Endodermal cell (in vitro differentiated cells): ENCODE data around the gene MUC20. TPM values are rescaled to one million over a fixed set of nuclear protein-coding genes. Genes with fewer than 3 reads are reported as not detected.
"Not testable (repeated sequence)": the region's sequence is repeated elsewhere in the genome, so short reads cannot be mapped to it uniquely, and the experiment has no call there.

ENCODE experiments used
- DNase-seq: peaks from one replicate; pipeline ENCODE4 v3.0.0-alpha.2; 2017
- H3K27ac ChIP-seq: 2 replicates; pipeline ENCODE4 v1.5.1; 2013; ENCODE audit warnings: mild to moderate bottlenecking, low read depth, low read length, moderate library complexity
- H3K27me3 ChIP-seq: 2 replicates; pipeline ENCODE4 v1.6.1; 2013; ENCODE audit warnings: mild to moderate bottlenecking, low read length, moderate library complexity; ENCODE audit not compliant: insufficient read depth, control insufficient read depth, poor library complexity, severe bottlenecking
- H3K36me3 ChIP-seq: 2 replicates; pipeline ENCODE4 v1.7.0; 2013; ENCODE audit warnings: mild to moderate bottlenecking, low read length, moderate library complexity; ENCODE audit not compliant: control insufficient read depth, insufficient read depth
- H3K4me1 ChIP-seq: one replicate; pipeline ENCODE4 v1.7.0; 2013; ENCODE audit warnings: low read length; ENCODE audit not compliant: control insufficient read depth, insufficient read depth
- H3K4me3 ChIP-seq: 2 replicates; pipeline ENCODE4 v1.5.1; 2013; ENCODE audit warnings: mild to moderate bottlenecking, low read length, moderate library complexity
- H3K9ac ChIP-seq: 2 replicates; pipeline ENCODE4 v1.6.1; 2013; ENCODE audit warnings: mild to moderate bottlenecking, low read length, moderate library complexity; ENCODE audit not compliant: poor library complexity, severe bottlenecking; ENCODE audit errors: extremely low read depth
- H3K9me3 ChIP-seq: 2 replicates; pipeline ENCODE4 v1.6.1; 2013; ENCODE audit warnings: mild to moderate bottlenecking, low read length, moderate library complexity; ENCODE audit not compliant: control insufficient read depth
- H3K27ac Mint-ChIP-seq: 2 replicates; pipeline ENCODE4 v1.8.0; 2020; ENCODE audit warnings: mixed read lengths
- H3K27me3 Mint-ChIP-seq: 2 replicates; pipeline ENCODE4 v1.8.0; 2021; ENCODE audit warnings: mild to moderate bottlenecking, mixed read lengths; ENCODE audit not compliant: insufficient read depth
- H3K36me3 Mint-ChIP-seq: 2 replicates; pipeline ENCODE4 v1.8.0; 2020; ENCODE audit warnings: low read depth, mixed read lengths
- H3K4me1 Mint-ChIP-seq: 2 replicates; pipeline ENCODE4 v1.8.0; 2020; ENCODE audit warnings: mixed read lengths
- H3K4me3 Mint-ChIP-seq: 2 replicates; pipeline ENCODE4 v1.8.0; 2020; ENCODE audit warnings: mild to moderate bottlenecking, moderate library complexity, mixed read lengths
- H3K9me3 Mint-ChIP-seq: 2 replicates; pipeline ENCODE4 v1.8.0; 2020; ENCODE audit warnings: mild to moderate bottlenecking, mixed read lengths
- WGBS, 2 experiments: methylation state at CpG; one replicate each; pipeline versions ENCODE4 v1.1.5 to v1.1.7; 2013; ENCODE audit warnings: missing lambda C conversion rate in 2 of 2, mixed read lengths in 1 of 2; ENCODE audit not compliant: insufficient coverage in 1 of 2, insufficient read length in 1 of 2; 5-methylcytosine and 5-hydroxymethylcytosine counted together
- total RNA-seq, 2 donors: library from RNA; stranded (reverse); fragmentation: NEBNext Ultra II Directional in 1 of 2; extraction: Animal tissue kit (Norgen Biotek cat#: 25700) in 1 of 2; gene quantifications; 2 replicates in 1 of 2; 3 replicates in 1 of 2; pipeline ENCODE4 v1.2.1, GENCODE V29; 2021
- TF ChIP-seq, protein P1 (sequence below): fragments of 200-600 bp; sonication (generic); conservative IDR thresholded peaks from 2 replicates; pipeline ENCODE4 v1.5.0; 2021; ENCODE audit warnings: antibody characterized with exemption, mild to moderate bottlenecking

MUC20 gene
- total RNA-seq, 2 donors from 2014 or later = 0.89 to 1.3 TPM

DNA sequence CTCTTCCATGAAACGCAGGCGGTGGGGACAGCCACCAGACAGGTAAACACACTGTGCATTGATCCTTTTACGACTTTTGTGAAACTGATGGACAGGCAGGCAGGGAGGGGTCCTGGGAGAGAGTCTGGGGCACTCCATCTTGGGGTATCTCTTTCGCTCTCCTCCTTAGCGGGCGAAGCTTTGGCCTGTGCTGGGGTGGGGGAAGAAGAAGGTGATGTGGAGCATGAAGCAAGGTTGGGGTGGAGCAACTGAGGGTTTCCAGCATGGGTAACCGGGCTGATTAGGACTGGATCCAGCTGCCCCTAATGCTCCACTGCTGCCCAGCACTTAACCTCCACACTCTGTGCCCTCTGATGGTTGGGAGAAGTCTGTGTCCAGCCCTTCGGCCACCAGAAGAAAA, 25.6 kb downstream of the MUC20 start:
- Mint-ChIP-seq H3K4me3 (no peak overlapping the region), H3K36me3 (peaks cover 4% of the 10 kb centered on the region), H3K27ac (no peak overlapping the region), H3K27me3 (peaks cover 57% of the 10 kb centered on the region), H3K9me3 (peaks cover 9% of the 10 kb centered on the region), H3K4me1 (no peaks in the 10 kb centered on the region)
- 87 to 88% methylated on average over 8 of the region's 8 CpGs for WGBS, 2 experiments
- Histone ChIP-seq H3K9me3 (no peaks in the 10 kb centered on the region), H3K27ac (no peak overlapping the region), H3K27me3 (peaks cover 23% of the 10 kb centered on the region), H3K4me3 (no peak overlapping the region), H3K9ac (no peak overlapping the region), H3K4me1 (no peaks in the 10 kb centered on the region), H3K36me3 (no peaks in the 10 kb centered on the region)
- DNase-seq = no peak
- TF ChIP-seq, protein P1, sequence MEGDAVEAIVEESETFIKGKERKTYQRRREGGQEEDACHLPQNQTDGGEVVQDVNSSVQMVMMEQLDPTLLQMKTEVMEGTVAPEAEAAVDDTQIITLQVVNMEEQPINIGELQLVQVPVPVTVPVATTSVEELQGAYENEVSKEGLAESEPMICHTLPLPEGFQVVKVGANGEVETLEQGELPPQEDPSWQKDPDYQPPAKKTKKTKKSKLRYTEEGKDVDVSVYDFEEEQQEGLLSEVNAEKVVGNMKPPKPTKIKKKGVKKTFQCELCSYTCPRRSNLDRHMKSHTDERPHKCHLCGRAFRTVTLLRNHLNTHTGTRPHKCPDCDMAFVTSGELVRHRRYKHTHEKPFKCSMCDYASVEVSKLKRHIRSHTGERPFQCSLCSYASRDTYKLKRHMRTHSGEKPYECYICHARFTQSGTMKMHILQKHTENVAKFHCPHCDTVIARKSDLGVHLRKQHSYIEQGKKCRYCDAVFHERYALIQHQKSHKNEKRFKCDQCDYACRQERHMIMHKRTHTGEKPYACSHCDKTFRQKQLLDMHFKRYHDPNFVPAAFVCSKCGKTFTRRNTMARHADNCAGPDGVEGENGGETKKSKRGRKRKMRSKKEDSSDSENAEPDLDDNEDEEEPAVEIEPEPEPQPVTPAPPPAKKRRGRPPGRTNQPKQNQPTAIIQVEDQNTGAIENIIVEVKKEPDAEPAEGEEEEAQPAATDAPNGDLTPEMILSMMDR = no peak

DNA sequence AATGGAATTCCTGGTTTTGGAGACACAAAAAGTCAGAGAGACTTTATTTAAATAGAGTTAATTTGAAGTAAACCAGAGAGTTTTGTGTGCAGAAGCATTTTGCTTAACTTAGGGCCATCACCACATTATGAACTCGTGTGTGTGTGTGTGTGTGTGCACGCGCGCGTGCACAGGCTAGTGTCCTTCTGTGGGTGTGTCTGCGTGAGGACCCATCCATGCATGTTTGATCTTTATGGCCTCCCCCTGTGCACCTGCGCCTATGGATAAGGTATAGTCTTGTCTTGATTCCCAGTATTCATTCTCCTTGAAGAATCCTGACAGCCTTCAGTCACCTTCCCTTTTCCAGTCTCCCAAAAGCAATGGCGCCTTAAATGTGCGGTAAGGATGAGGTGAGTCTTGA, 26.0 kb downstream of the MUC20 start:
- Mint-ChIP-seq H3K9me3 (peaks cover 9% of the 10 kb centered on the region), H3K36me3 (peaks cover 4% of the 10 kb centered on the region), H3K27me3 (peaks cover 54% of the 10 kb centered on the region), H3K4me1 (no peaks in the 10 kb centered on the region), H3K27ac (no peak overlapping the region), H3K4me3 (no peak overlapping the region)
- DNase-seq = no peak
- no peak overlapping the region for H3K27ac ChIP-seq
- H3K4me1 ChIP-seq = no peaks in the 10 kb centered on the region
- H3K4me3 ChIP-seq = no peak overlapping the region
- no peak overlapping the region for H3K9ac ChIP-seq
- peaks cover 23% of the 10 kb centered on the region for H3K27me3 ChIP-seq
- no peaks in the 10 kb centered on the region for H3K36me3 ChIP-seq
- TF ChIP-seq, protein P1 = no peak
- no peaks in the 10 kb centered on the region for H3K9me3 ChIP-seq
- 94 to 97% methylated on average over 9 of the region's 9 CpGs for WGBS, 2 experiments

DNA sequence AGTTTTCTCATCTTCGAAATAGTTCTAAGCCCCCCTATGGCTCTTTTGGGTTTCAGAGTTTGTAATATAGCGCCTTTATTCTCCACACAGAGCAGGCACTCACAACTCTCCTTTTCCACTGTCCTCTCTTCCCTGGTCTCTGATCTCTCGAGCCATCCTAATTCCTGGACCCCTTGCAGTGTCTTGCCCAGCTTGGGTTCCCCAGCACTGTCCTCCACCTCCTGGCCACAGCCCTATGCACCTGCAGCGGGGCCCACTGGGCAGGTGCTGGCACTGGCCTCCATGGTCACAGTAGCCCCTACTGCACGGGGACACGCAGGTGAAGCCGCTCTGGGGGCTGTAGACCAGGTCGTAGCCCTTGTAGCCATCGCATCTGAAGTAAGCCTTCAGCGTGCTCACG, 27.9 kb downstream of the MUC20 start:
- Mint-ChIP-seq H3K36me3 (peaks cover 4% of the 10 kb centered on the region), H3K27ac (no peak overlapping the region), H3K4me1 (no peaks in the 10 kb centered on the region), H3K27me3 (peaks cover 45% of the 10 kb centered on the region), H3K4me3 (no peak overlapping the region), H3K9me3 (peaks cover 9% of the 10 kb centered on the region)
- Histone ChIP-seq H3K9me3 (no peaks in the 10 kb centered on the region), H3K27ac (no peak overlapping the region), H3K36me3 (no peaks in the 10 kb centered on the region), H3K4me3 (no peak overlapping the region), H3K9ac (no peak overlapping the region), H3K4me1 (no peaks in the 10 kb centered on the region), H3K27me3 (peaks cover 23% of the 10 kb centered on the region)
- DNase-seq = no peak
- TF ChIP-seq, protein P1 = no peak
- 95 to 96% methylated on average over 10 to 11 of the region's 11 CpGs for WGBS, 2 experiments

DNA sequence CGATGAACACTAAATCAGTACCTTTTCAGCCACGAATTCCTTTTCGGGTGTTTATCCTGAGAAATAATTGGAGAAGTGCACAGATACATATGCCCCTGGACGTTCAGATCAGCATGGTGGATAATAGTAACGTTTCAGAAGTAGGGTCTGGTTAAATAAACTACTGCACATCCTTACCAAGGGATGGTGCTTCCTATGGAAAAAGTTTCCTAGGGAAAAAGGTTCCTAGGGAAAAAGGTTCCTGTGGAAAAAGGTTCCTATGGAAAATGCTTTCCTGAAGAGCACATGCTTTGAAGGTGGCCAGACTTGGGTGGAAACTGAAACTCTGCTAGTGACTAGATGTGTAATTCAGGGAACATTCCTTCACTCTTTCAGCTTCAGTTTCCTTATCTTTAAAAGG, 28.3 kb downstream of the MUC20 start:
- H3K9me3 Mint-ChIP-seq, H3K27ac ChIP-seq, DNase-seq, H3K9ac ChIP-seq, H3K4me3 ChIP-seq, H3K27ac Mint-ChIP-seq, H3K4me1 ChIP-seq, H3K9me3 ChIP-seq, H3K4me1 Mint-ChIP-seq, H3K36me3 Mint-ChIP-seq, H3K4me3 Mint-ChIP-seq, H3K36me3 ChIP-seq: not testable (repeated sequence)
- H3K27me3 ChIP-seq = peaks cover 23% of the 10 kb centered on the region
- H3K27me3 Mint-ChIP-seq = peaks cover 45% of the 10 kb centered on the region
- 89 to 93% methylated on average over 4 to 5 of the region's 5 CpGs for WGBS, 2 experiments
